CD14-positive monocyte (primary cell): ENCODE measurements around the gene NOD2. TPM values are rescaled to one million over a fixed set of nuclear protein-coding genes. Genes with fewer than 3 reads are reported as not detected.

Experiments
- DNase-seq, 3 donors: peaks; one replicate each; pipeline ENCODE4 v3.0.0-alpha.2; 2011 to 2022
- H2AFZ ChIP-seq: 2 replicates; pipeline ENCODE4 v1.6.0; 2012; ENCODE audit warnings: mild to moderate bottlenecking, low read depth, low read length, inconsistent platforms; ENCODE audit not compliant: insufficient read depth, poor library complexity, severe bottlenecking
- H3K27ac ChIP-seq, 2 donors: 1 replicate in 1 of 2; 2 replicates in 1 of 2; pipeline ENCODE4 v1.5.1; 2012 to 2013; ENCODE audit warnings: low read length in 2 of 2, control low read depth in 1 of 2, inconsistent platforms in 1 of 2, low read depth in 1 of 2, mild to moderate bottlenecking in 1 of 2
- H3K27me3 ChIP-seq, 2 donors: one replicate each; pipeline versions ENCODE4 v1.6.0 to v1.6.1; 2011 to 2013; ENCODE audit warnings: low read length in 2 of 2; ENCODE audit not compliant: control insufficient read depth in 2 of 2, insufficient read depth in 2 of 2
- H3K36me3 ChIP-seq, 2 donors: replicated peaks in 1 of 2; 1 replicate in 1 of 2; 2 replicates in 1 of 2; pipeline versions ENCODE4 v1.5.1 to v1.6.1; 2012 to 2013; ENCODE audit warnings: low read length in 2 of 2, control low read depth in 1 of 2, inconsistent platforms in 1 of 2, mild to moderate bottlenecking in 1 of 2; ENCODE audit not compliant: insufficient read depth in 2 of 2, control insufficient read depth in 1 of 2
- H3K4me1 ChIP-seq, 2 donors: 1 replicate in 1 of 2; 2 replicates in 1 of 2; pipeline versions ENCODE4 v1.5.1 to v1.6.1; 2012 to 2013; ENCODE audit warnings: low read length in 2 of 2, control low read depth in 1 of 2, inconsistent platforms in 1 of 2, mild to moderate bottlenecking in 1 of 2, moderate library complexity in 1 of 2; ENCODE audit not compliant: insufficient read depth in 2 of 2, control insufficient read depth in 1 of 2
- H3K4me2 ChIP-seq: replicated peaks from 2 replicates; pipeline ENCODE3; 2012; ENCODE audit warnings: low read length, moderate library complexity, mild to moderate bottlenecking; ENCODE audit not compliant: poor library complexity, severe bottlenecking; ENCODE audit errors: extremely low read depth
- H3K4me3 ChIP-seq, 3 experiments: fragments of 200-600 bp in 1 of 3; sonication (generic) in 1 of 3; replicated peaks in 1 of 3; 1 replicate in 2 of 3; 2 replicates in 1 of 3; pipeline ENCODE4 v1.5.1; 2011 to 2013; ENCODE audit warnings: low read length in 3 of 3, mild to moderate bottlenecking in 3 of 3, control low read depth in 2 of 3, low read depth in 2 of 3, inconsistent platforms in 1 of 3, moderate library complexity in 1 of 3
- H3K79me2 ChIP-seq: 2 replicates; pipeline ENCODE4 v1.6.0; 2012; ENCODE audit warnings: mild to moderate bottlenecking, control low read depth, inconsistent platforms, low read length, moderate library complexity; ENCODE audit not compliant: insufficient read depth
- H3K9ac ChIP-seq: 2 replicates; pipeline ENCODE4 v1.6.0; 2017; ENCODE audit warnings: low read length, mild to moderate bottlenecking; ENCODE audit not compliant: insufficient read depth, poor library complexity, severe bottlenecking
- H3K9me3 ChIP-seq, 2 donors: replicated peaks in 1 of 2; 1 replicate in 1 of 2; 2 replicates in 1 of 2; pipeline versions ENCODE4 v1.5.1 to v1.6.1; 2012 to 2013; ENCODE audit warnings: low read length in 2 of 2, control low read depth in 1 of 2; ENCODE audit not compliant: control insufficient read depth in 1 of 2, insufficient read depth in 1 of 2
- H4K20me1 ChIP-seq: 2 replicates; pipeline ENCODE4 v1.6.0; 2012; ENCODE audit warnings: mild to moderate bottlenecking, low read length, control low read depth, moderate library complexity; ENCODE audit not compliant: insufficient read depth
- H3K27ac Mint-ChIP-seq, 7 donors: one replicate each; pipeline ENCODE4 v1.8.0; 2020; ENCODE audit warnings: mild to moderate bottlenecking in 7 of 7, mixed read lengths in 7 of 7, moderate library complexity in 6 of 7, inconsistent platforms in 2 of 7
- H3K27me3 Mint-ChIP-seq, 3 donors: one replicate each; pipeline ENCODE4 v1.8.0; 2021 to 2022; ENCODE audit warnings: low read depth in 3 of 3, mild to moderate bottlenecking in 3 of 3, mixed read lengths in 3 of 3, moderate library complexity in 3 of 3, inconsistent platforms in 1 of 3
- H3K36me3 Mint-ChIP-seq, 2 donors: one replicate each; pipeline ENCODE4 v1.8.0; 2020; ENCODE audit warnings: mixed read lengths in 2 of 2, inconsistent platforms in 1 of 2, mild to moderate bottlenecking in 1 of 2
- H3K4me1 Mint-ChIP-seq: one replicate; pipeline ENCODE4 v1.8.0; 2020; ENCODE audit warnings: mild to moderate bottlenecking, mixed read lengths
- H3K4me3 Mint-ChIP-seq, 2 donors: one replicate each; pipeline ENCODE4 v1.8.0; 2020; ENCODE audit warnings: mild to moderate bottlenecking in 2 of 2, mixed read lengths in 2 of 2, moderate library complexity in 1 of 2
- H3K9me3 Mint-ChIP-seq, 7 donors: one replicate each; pipeline ENCODE4 v1.8.0; 2020 to 2022; ENCODE audit warnings: mixed read lengths in 7 of 7, mild to moderate bottlenecking in 6 of 7, moderate library complexity in 6 of 7, inconsistent platforms in 2 of 7
- CTCF ChIP-seq: fragments of 200-600 bp; IDR thresholded peaks from one replicate; pipeline ENCODE4 v1.8.0; 2022; ENCODE audit warnings: antibody characterized with exemption, mild to moderate bottlenecking
- WGBS: methylation state at CpG from one replicate; pipeline ENCODE4 v1.1.5; 2013; ENCODE audit warnings: missing lambda C conversion rate; ENCODE audit not compliant: insufficient coverage; 5-methylcytosine and 5-hydroxymethylcytosine counted together
- intact Hi-C, 2 donors: fragments of 100-400 bp; cut with micrococcal nuclease; formaldehyde crosslinking; loops; one replicate each; pipeline versions ENCODE4 v1.15.0 to v1.15.1; 2023
- polyA plus RNA-seq, 3 donors: library from polyadenylated mRNA; depleted of rRNA in 1 of 3; unstranded in 2 of 3; stranded (reverse) in 1 of 3; fragments of 300-500 nt in 2 of 3; fragments of >200 nt in 1 of 3; fragmentation: Illumina TruSeq in 2 of 3; gene quantifications; 1 replicate in 2 of 3; 2 replicates in 1 of 3; pipeline ENCODE4 v1.2.3, GENCODE V29; 2012 to 2021

NOD2 gene
- polyA plus RNA-seq, 3 donors, result 18.5 to 83.3 (median 29.7) TPM

DNA sequence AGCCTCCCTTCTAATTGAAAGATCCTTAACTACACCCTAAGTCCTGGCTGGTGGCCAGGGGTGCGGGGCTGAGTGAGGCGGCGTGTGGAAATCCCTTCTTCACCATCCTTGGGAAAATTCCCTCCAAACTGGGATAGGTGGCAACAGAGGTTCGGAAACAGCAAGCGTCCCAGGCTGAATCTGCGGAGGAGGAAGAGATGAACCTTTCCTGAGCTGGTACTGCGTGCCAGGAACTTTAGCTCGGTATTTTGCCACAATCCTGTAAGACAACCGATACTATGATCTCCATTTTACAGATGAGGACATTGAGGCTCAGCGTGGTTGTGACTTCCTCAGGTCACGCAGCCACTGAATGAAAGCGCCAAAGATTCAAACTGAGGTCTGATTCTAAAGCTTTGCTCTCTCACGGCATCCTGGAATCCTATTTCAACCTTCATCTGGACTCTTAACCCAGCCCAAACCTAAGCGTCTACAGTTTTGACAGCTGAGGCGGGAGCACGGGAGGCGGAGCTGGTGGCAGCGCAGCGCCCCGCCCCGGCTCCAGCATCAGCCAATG lies 47.9 kb downstream of the NOD2 start:
- H3K27ac ChIP-seq, result peak overlapping the region; percentile 93 to 99
- H3K36me3 Mint-ChIP-seq, result peaks cover 51 to 54% of the 10 kb centered on the region in 2 donors
- no peaks in the 10 kb centered on the region for H3K9me3 ChIP-seq
- no peak overlapping the region for H2AFZ ChIP-seq
- peak overlapping the region; percentile 77 to 85 for H3K4me3 Mint-ChIP-seq
- no peak for DNase-seq
- no peak for TF ChIP-seq CTCF
- intact Hi-C loops, result loop anchor here (5.0 kb wide), 4 partner anchors 44 to 464 kb away; partner anchors contain the start of genes BRD7 (in 1 of the 2) and SNX20 (in 1 of the 2)
- peak overlapping the region; percentile 94 to 97 (median 96) for H3K27ac Mint-ChIP-seq
- H3K79me2 ChIP-seq, result peaks cover 40% of the 10 kb centered on the region
- H3K9ac ChIP-seq, result peak overlapping the region; percentile 57
- peaks cover 50% of the 10 kb centered on the region for H3K4me1 Mint-ChIP-seq
- H3K27me3 Mint-ChIP-seq, result peaks cover 0 to 2% (median 0%) of the 10 kb centered on the region in 3 donors
- 15% methylated on average over 18 of the region's 21 CpGs for WGBS
- H3K9me3 Mint-ChIP-seq, result no peaks in the 10 kb centered on the region
- peaks cover 25 to 40% of the 10 kb centered on the region in 2 donors for H3K4me1 ChIP-seq
- peak overlapping the region; percentile 86 for H3K4me2 ChIP-seq
- peaks cover 31% of the 10 kb centered on the region for H4K20me1 ChIP-seq
- peaks cover 16 to 53% of the 10 kb centered on the region in 2 donors for H3K36me3 ChIP-seq
- no peaks in the 10 kb centered on the region for H3K27me3 ChIP-seq
- H3K4me3 ChIP-seq, result peak overlapping the region; percentile 16 to 92 (median 34)

- H3K4me3 Mint-ChIP-seq, result peak within 1 kb of the TSS; percentile 82 to 88
- peaks cover 25 to 42% of the 10 kb centered on the region in 2 donors for H3K4me1 ChIP-seq
- H3K4me3 ChIP-seq, result peak within 1 kb of the TSS; percentile 84 to 92 (median 92)
- peak within 1 kb of the TSS; percentile 30 for H2AFZ ChIP-seq
- TF ChIP-seq CTCF, result no peak
- H3K27me3 ChIP-seq, result no peaks in the 10 kb centered on the region
- intact Hi-C loops, result loop anchor here (5.0 kb wide), 4 partner anchors 45 to 465 kb away; partner anchors contain the start of genes BRD7 (in 1 of the 2) and SNX20 (in 1 of the 2)
- H4K20me1 ChIP-seq, result peaks cover 26% of the 10 kb centered on the region
- peak; percentile 99 to 100 (median 100) for DNase-seq
- peaks cover 15 to 46% of the 10 kb centered on the region in 2 donors for H3K36me3 ChIP-seq
- WGBS, result under 1% methylated on average over 77 of the region's 93 CpGs
- peaks cover 45 to 47% of the 10 kb centered on the region in 2 donors for H3K36me3 Mint-ChIP-seq
- H3K27ac Mint-ChIP-seq, result peak within 1 kb of the TSS; percentile 94 to 98 (median 97)
- H3K9me3 ChIP-seq, result no peaks in the 10 kb centered on the region
- H3K27me3 Mint-ChIP-seq, result peaks cover 0 to 2% (median 0%) of the 10 kb centered on the region in 3 donors
- peak within 1 kb of the TSS; percentile 99 for H3K9ac ChIP-seq
- H3K79me2 ChIP-seq, result peaks cover 46% of the 10 kb centered on the region
- peaks cover 47% of the 10 kb centered on the region for H3K4me1 Mint-ChIP-seq
- peak within 1 kb of the TSS; percentile 93 to 99 for H3K27ac ChIP-seq
- H3K9me3 Mint-ChIP-seq, result no peaks in the 10 kb centered on the region
- H3K4me2 ChIP-seq, result peak within 1 kb of the TSS; percentile 86
Observed at GRCh38 chr16:50741781-50742575, 48.6 kb downstream of the NOD2 start, which contains the start of gene CYLD. Gene CYLD, plus strand, starts transcription at chr16:50742086. Its CDS starts 7,613 bp downstream, at chr16:50749699.
